CD4-positive, alpha-beta T cell (primary cell): ENCODE data around the gene MACROD2. TPM values are rescaled to one million over a fixed set of nuclear protein-coding genes. Genes with fewer than 3 reads are reported as not detected.

ENCODE experiments used
- ATAC-seq: fragments of 200-7000 bp; cut with Tn5 transposase; one replicate; pipeline ENCODE4 v1.10.0; 2022; ENCODE audit warnings: mild to moderate bottlenecking; ENCODE audit not compliant: poor library complexity
- CTCF ChIA-PET: fragments of 350-600 bp; sonication (Branson Sonifier 250); formaldehyde crosslinking; loops from one replicate; lab custom pipeline; 2021; ENCODE audit warnings: antibody characterized with exemption, inconsistent platforms; lab: Charles Lee
- POLR2A ChIA-PET: fragments of 350-600 bp; sonication (Branson Sonifier 250); formaldehyde crosslinking; loops from one replicate; lab custom pipeline; 2021; ENCODE audit warnings: antibody characterized with exemption, inconsistent platforms; lab: Charles Lee
- DNase-seq, 14 experiments: peaks; one replicate each; pipeline ENCODE4 v3.0.0-alpha.2; 2013 to 2020; ENCODE audit warnings: mixed read lengths in 2 of 14
- H3K27ac ChIP-seq, 2 donors: one replicate each; pipeline versions ENCODE4 v1.5.1 to v1.7.0; 2013; ENCODE audit warnings: low read length in 2 of 2, low read depth in 1 of 2, mild to moderate bottlenecking in 1 of 2
- H3K27me3 ChIP-seq, 2 experiments: 1 replicate in 1 of 2; 2 replicates in 1 of 2; pipeline versions ENCODE4 v1.6.1 to v1.7.0; 2013; ENCODE audit warnings: low read length in 2 of 2, control low read depth in 1 of 2, mild to moderate bottlenecking in 1 of 2, moderate library complexity in 1 of 2; ENCODE audit not compliant: insufficient read depth in 2 of 2, control insufficient read depth in 1 of 2
- H3K36me3 ChIP-seq: one replicate; pipeline ENCODE4 v1.6.1; 2013; ENCODE audit warnings: low read length, control low read depth; ENCODE audit not compliant: insufficient read depth
- H3K4me1 ChIP-seq: one replicate; pipeline ENCODE4 v1.6.1; 2013; ENCODE audit warnings: low read length, control low read depth; ENCODE audit not compliant: insufficient read depth
- H3K4me3 ChIP-seq: one replicate; pipeline ENCODE4 v1.5.1; 2013; ENCODE audit warnings: mild to moderate bottlenecking, low read length, moderate library complexity
- H3K9me3 ChIP-seq, 2 experiments: 1 replicate in 1 of 2; 2 replicates in 1 of 2; pipeline versions ENCODE4 v1.6.1 to v1.7.0; 2013; ENCODE audit warnings: low read length in 2 of 2, mild to moderate bottlenecking in 2 of 2, control low read depth in 1 of 2, moderate library complexity in 1 of 2; ENCODE audit not compliant: control insufficient read depth in 1 of 2, insufficient read depth in 1 of 2
- H3K27ac Mint-ChIP-seq: one replicate; pipeline ENCODE4 v1.8.0; 2020; ENCODE audit warnings: mixed read lengths
- H3K27me3 Mint-ChIP-seq: one replicate; pipeline ENCODE4 v1.8.0; 2021; ENCODE audit warnings: mixed read lengths
- H3K36me3 Mint-ChIP-seq: one replicate; pipeline ENCODE4 v1.8.0; 2021; ENCODE audit warnings: low read depth, mixed read lengths
- H3K4me1 Mint-ChIP-seq: one replicate; pipeline ENCODE4 v1.8.0; 2021; ENCODE audit warnings: low read depth, mixed read lengths
- H3K4me3 Mint-ChIP-seq: one replicate; pipeline ENCODE4 v1.8.0; 2020; ENCODE audit warnings: mild to moderate bottlenecking, mixed read lengths
- H3K9me3 Mint-ChIP-seq: one replicate; pipeline ENCODE4 v1.8.0; 2020; ENCODE audit warnings: mixed read lengths
- CTCF ChIP-seq: fragments of 200-600 bp; IDR thresholded peaks from one replicate; pipeline ENCODE4 v1.8.0; 2022; ENCODE audit warnings: antibody characterized with exemption, mild to moderate bottlenecking
- intact Hi-C, 2 experiments: fragments of 100-400 bp; cut with DNase I in 1 of 2; cut with micrococcal nuclease in 1 of 2; formaldehyde crosslinking; loops; one replicate each; pipeline versions ENCODE4 v1.15.1 to v1.9.0; 2023 to 2025; cut with DNase I, micrococcal nuclease
- total RNA-seq, 174 experiments: library from RNA in 2 of 174; stranded (reverse) in 2 of 174; gene quantifications; one replicate each; pipeline ENCODE4 v1.2.3 and lab custom pipeline; 2021 to 2026

The MACROD2 gene
- total RNA-seq, 2 experiments from 2014 or later, result not detected

DNA sequence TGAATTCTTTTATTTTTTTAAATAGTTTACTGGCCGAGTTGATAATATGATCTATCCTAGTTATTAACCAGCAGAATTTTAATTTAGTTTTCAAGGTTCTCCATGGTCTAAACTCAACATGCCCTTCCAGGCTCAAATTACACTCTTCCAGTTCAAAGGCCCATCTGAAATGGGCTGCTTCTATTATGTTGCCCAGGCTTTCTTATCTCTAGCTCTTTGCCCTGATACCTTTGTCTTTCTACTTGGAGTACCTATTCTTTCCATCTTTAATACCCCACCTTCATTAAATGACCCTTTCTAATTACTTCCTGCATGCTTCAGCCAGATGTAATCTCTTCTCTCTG is 883.3 kb downstream of the MACROD2 start:
- no peaks in the 10 kb centered on the region for H3K36me3 ChIP-seq
- ATAC-seq (no peak), DNase-seq (no peak)
- intact Hi-C loops, result no loop called here
- Mint-ChIP-seq H3K27me3 (no peaks in the 10 kb centered on the region), H3K27ac (no peak overlapping the region), H3K4me1 (no peaks in the 10 kb centered on the region), H3K4me3 (no peak overlapping the region), H3K9me3 (peaks cover 13% of the 10 kb centered on the region), H3K36me3 (no peaks in the 10 kb centered on the region)
- peaks cover 0 to 4% of the 10 kb centered on the region in 2 experiments for H3K9me3 ChIP-seq
- H3K27me3 ChIP-seq, result no peaks in the 10 kb centered on the region
- no peak overlapping the region for H3K27ac ChIP-seq
- POLR2A ChIA-PET, result no interaction called here
- no peak overlapping the region for H3K4me3 ChIP-seq
- no peaks in the 10 kb centered on the region for H3K4me1 ChIP-seq
- TF ChIP-seq CTCF, result no peak
- CTCF ChIA-PET, result no interaction called here

- intact Hi-C loops, result no loop called here
- peaks cover 13% of the 10 kb centered on the region for H3K9me3 Mint-ChIP-seq
- CTCF ChIA-PET, result no interaction called here
- H3K4me1 Mint-ChIP-seq, result no peaks in the 10 kb centered on the region
- H3K27ac Mint-ChIP-seq, result no peak overlapping the region
- H3K4me3 Mint-ChIP-seq, result no peak overlapping the region
- no peak overlapping the region for H3K4me3 ChIP-seq
- H3K36me3 Mint-ChIP-seq, result no peaks in the 10 kb centered on the region
- no peaks in the 10 kb centered on the region for H3K4me1 ChIP-seq
- no peak for TF ChIP-seq CTCF
- POLR2A ChIA-PET, result no interaction called here
- no peaks in the 10 kb centered on the region for H3K36me3 ChIP-seq
- ATAC-seq (no peak), DNase-seq (no peak)
- H3K27ac ChIP-seq, result no peak overlapping the region
- H3K27me3 ChIP-seq, result no peaks in the 10 kb centered on the region
- peaks cover 0 to 4% of the 10 kb centered on the region in 2 experiments for H3K9me3 ChIP-seq
- H3K27me3 Mint-ChIP-seq, result no peaks in the 10 kb centered on the region
These were observed 883.8 kb downstream of the MACROD2 start for GRCh38 chr20:14879020-14879697.

DNA sequence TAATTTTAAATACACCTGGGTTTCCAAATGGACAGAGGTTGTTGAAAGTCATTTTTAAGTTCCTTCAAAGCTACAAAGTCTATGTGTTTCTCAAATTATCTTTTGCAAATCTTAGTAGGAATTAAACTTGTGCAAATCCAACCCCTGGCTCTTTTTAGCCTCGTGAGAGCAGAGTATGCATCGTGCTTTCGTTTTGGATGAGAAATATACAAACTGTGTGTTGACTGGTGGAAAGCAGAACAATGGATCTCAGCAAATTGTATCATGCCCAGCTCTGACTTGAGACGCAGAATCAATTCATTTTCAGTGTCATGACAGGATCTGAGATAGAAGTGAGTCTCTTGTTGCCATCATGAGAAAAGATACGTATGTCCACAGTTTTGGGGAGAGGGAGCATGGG is 884.5 kb downstream of the MACROD2 start:
- Mint-ChIP-seq H3K4me1 (no peaks in the 10 kb centered on the region), H3K36me3 (no peaks in the 10 kb centered on the region), H3K27me3 (no peaks in the 10 kb centered on the region), H3K9me3 (peaks cover 14% of the 10 kb centered on the region), H3K4me3 (no peak overlapping the region), H3K27ac (no peak overlapping the region)
- Histone ChIP-seq H3K4me3 (no peak overlapping the region), H3K27ac (no peak overlapping the region), H3K36me3 (no peaks in the 10 kb centered on the region), H3K4me1 (no peaks in the 10 kb centered on the region), H3K27me3 (no peaks in the 10 kb centered on the region), H3K9me3 (peaks cover 0 to 4% of the 10 kb centered on the region in 2 experiments)
- no peak for ATAC-seq
- ChIA-PET CTCF (no interaction called here), POLR2A (no interaction called here)
- intact Hi-C loops, result no loop called here
- TF ChIP-seq CTCF, result no peak
- no peak for DNase-seq
